Measurements from ENCODE around the gene GDPGP1. TPM values are rescaled to one million over a fixed set of nuclear protein-coding genes. Genes with fewer than 3 reads are reported as not detected.

Gene GDPGP1
- total RNA-seq, 2 experiments from 2014 or later = 12.9 to 22.3 TPM

Small RNA genes lying within 50 kb of the gene (small RNA-seq; reads per million reads assigned to genes)
- gene AC091167.3 (not detected), gene RN7SL736P (not detected)

Other genes with a start within 250 kb of the GDPGP1 start
- 8.6 and 13.8 TPM in 2 replicates for gene ZNF710, start 232.9 kb upstream of the GDPGP1 start, total RNA-seq (2014; rRNA removed; shearing (Covaris generic))
- 19.0 and 21.9 TPM in 2 replicates for gene ZNF710, start 232.9 kb upstream of the GDPGP1 start, total RNA-seq (2022)
- gene IDH2, start 131.7 kb upstream of the GDPGP1 start, total RNA-seq (2014; rRNA removed; shearing (Covaris generic)) = 204 and 220 TPM in 2 replicates
- 216 and 224 TPM in 2 replicates for gene IDH2, start 131.7 kb upstream of the GDPGP1 start, total RNA-seq (2022)
- 21.9 and 44.1 TPM in 2 replicates for gene SEMA4B, start 32.9 kb upstream of the GDPGP1 start, total RNA-seq (2014; rRNA removed; shearing (Covaris generic))
- 34.9 and 38.2 TPM in 2 replicates for gene SEMA4B, start 32.9 kb upstream of the GDPGP1 start, total RNA-seq (2022)
- 52.8 and 53.2 TPM in 2 replicates for gene CIB1, start 268 bp upstream of the GDPGP1 start, total RNA-seq (2014; rRNA removed; shearing (Covaris generic))
- gene CIB1, start 268 bp upstream of the GDPGP1 start, total RNA-seq (2022) = 54.5 and 66.0 TPM in 2 replicates
- gene TTLL13, start 15.3 kb downstream of the GDPGP1 start, total RNA-seq (2014; rRNA removed; shearing (Covaris generic)) = 0.57 and 0.88 TPM in 2 replicates
- gene TTLL13, start 15.3 kb downstream of the GDPGP1 start, total RNA-seq (2022) = 0.77 and 1.3 TPM in 2 replicates
- gene NGRN, start 31.5 kb downstream of the GDPGP1 start, total RNA-seq (2014; rRNA removed; shearing (Covaris generic)) = 65.0 and 72.8 TPM in 2 replicates
- gene NGRN, start 31.5 kb downstream of the GDPGP1 start, total RNA-seq (2022) = 40.0 and 44.4 TPM in 2 replicates
- gene ZNF774, start 118.1 kb downstream of the GDPGP1 start, total RNA-seq (2014; rRNA removed; shearing (Covaris generic)) = 0.49 and 1.2 TPM in 2 replicates
- gene ZNF774, start 118.1 kb downstream of the GDPGP1 start, total RNA-seq (2022) = 1.3 and 1.6 TPM in 2 replicates
- 98.7 and 147 TPM in 2 replicates for gene IQGAP1, start 154.0 kb downstream of the GDPGP1 start, total RNA-seq (2014; rRNA removed; shearing (Covaris generic))
- gene IQGAP1, start 154.0 kb downstream of the GDPGP1 start, total RNA-seq (2022) = 114 and 120 TPM in 2 replicates